WTC11 (cell line): ENCODE measurements around the gene FAM9C.

Source experiments
- ATF6 ChIP-seq: sonication (generic); formaldehyde crosslinking; IDR thresholded peaks from 2 replicates; pipeline ENCODE4 v1.8.1; 2023; ENCODE audit warnings: mild to moderate bottlenecking, missing genetic modification reagents
- CREB1 ChIP-seq: sonication (generic); formaldehyde crosslinking; IDR thresholded peaks from 2 replicates; pipeline ENCODE4 v1.8.0; 2023; ENCODE audit warnings: mild to moderate bottlenecking, missing genetic modification reagents
- ETV6 ChIP-seq: sonication (generic); formaldehyde crosslinking; IDR thresholded peaks from 2 replicates; pipeline ENCODE4 v1.8.1; 2022; ENCODE audit warnings: mild to moderate bottlenecking, missing genetic modification reagents
- GABPB1 ChIP-seq: sonication (generic); formaldehyde crosslinking; IDR thresholded peaks from 2 replicates; pipeline ENCODE4 v1.8.1; 2023; ENCODE audit warnings: mild to moderate bottlenecking, missing genetic modification reagents
- SP1 ChIP-seq: sonication (generic); formaldehyde crosslinking; conservative IDR thresholded peaks from 2 replicates; pipeline ENCODE4 v1.8.1; 2022; ENCODE audit warnings: missing genetic modification reagents
- ZNF121 ChIP-seq: sonication (generic); formaldehyde crosslinking; IDR thresholded peaks from 2 replicates; pipeline ENCODE4 v1.8.0; 2023; ENCODE audit warnings: missing genetic modification reagents
- TF ChIP-seq, protein P1 (sequence below): fragments of 200-600 bp; IDR thresholded peaks from 2 replicates; pipeline ENCODE4 v1.8.0; 2022; ENCODE audit warnings: antibody characterized with exemption
- TF ChIP-seq, protein P2 (sequence below): fragments of 250-450 bp; sonication (Bioruptor Pico); IDR thresholded peaks from 2 replicates; pipeline ENCODE4 v1.9.0; 2021; ENCODE audit warnings: mild to moderate bottlenecking

DNA sequence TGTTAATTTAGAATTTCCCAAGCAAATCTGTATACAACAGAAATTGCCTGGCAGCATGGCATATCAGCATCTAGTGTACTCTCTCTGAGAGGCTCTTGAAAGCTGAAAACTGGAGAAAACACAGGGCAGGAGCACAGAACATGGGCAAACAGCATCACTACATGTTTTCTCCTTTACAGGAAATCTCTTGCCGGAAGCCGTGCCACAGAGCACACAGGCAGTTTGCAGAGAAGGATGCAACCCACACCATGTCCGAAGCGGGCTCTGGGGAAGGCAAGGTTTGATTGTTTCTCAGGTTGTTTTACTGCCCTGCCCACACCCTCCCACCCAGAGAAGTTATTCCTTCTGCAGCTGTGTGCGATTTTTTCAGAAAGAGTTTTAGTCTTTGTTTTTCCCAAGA, 41.1 kb upstream of the FAM9C start:
- TF ChIP-seq ATF6 (CRISPR knock-in tag) (no peak), CREB1 (CRISPR knock-in tag) (no peak), SP1 (CRISPR knock-in tag) (no peak), GABPB1 (CRISPR knock-in tag) (no peak), ETV6 (CRISPR knock-in tag) (no peak), ZNF121 (no peak)
- TF ChIP-seq, protein P1, sequence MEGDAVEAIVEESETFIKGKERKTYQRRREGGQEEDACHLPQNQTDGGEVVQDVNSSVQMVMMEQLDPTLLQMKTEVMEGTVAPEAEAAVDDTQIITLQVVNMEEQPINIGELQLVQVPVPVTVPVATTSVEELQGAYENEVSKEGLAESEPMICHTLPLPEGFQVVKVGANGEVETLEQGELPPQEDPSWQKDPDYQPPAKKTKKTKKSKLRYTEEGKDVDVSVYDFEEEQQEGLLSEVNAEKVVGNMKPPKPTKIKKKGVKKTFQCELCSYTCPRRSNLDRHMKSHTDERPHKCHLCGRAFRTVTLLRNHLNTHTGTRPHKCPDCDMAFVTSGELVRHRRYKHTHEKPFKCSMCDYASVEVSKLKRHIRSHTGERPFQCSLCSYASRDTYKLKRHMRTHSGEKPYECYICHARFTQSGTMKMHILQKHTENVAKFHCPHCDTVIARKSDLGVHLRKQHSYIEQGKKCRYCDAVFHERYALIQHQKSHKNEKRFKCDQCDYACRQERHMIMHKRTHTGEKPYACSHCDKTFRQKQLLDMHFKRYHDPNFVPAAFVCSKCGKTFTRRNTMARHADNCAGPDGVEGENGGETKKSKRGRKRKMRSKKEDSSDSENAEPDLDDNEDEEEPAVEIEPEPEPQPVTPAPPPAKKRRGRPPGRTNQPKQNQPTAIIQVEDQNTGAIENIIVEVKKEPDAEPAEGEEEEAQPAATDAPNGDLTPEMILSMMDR, result no peak
- TF ChIP-seq, protein P2, sequence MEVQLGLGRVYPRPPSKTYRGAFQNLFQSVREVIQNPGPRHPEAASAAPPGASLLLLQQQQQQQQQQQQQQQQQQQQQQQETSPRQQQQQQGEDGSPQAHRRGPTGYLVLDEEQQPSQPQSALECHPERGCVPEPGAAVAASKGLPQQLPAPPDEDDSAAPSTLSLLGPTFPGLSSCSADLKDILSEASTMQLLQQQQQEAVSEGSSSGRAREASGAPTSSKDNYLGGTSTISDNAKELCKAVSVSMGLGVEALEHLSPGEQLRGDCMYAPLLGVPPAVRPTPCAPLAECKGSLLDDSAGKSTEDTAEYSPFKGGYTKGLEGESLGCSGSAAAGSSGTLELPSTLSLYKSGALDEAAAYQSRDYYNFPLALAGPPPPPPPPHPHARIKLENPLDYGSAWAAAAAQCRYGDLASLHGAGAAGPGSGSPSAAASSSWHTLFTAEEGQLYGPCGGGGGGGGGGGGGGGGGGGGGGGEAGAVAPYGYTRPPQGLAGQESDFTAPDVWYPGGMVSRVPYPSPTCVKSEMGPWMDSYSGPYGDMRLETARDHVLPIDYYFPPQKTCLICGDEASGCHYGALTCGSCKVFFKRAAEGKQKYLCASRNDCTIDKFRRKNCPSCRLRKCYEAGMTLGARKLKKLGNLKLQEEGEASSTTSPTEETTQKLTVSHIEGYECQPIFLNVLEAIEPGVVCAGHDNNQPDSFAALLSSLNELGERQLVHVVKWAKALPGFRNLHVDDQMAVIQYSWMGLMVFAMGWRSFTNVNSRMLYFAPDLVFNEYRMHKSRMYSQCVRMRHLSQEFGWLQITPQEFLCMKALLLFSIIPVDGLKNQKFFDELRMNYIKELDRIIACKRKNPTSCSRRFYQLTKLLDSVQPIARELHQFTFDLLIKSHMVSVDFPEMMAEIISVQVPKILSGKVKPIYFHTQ (CRISPR knock-in tag), result no peak
